Measurements from ENCODE around the gene ZGPAT.

- no peak for TF ChIP-seq GATA2 (IDR thresholded peaks at IDR 0.05; ENCODE audit: low read depth, low read length)
- no peak for TF ChIP-seq GATA3 (IDR thresholded peaks at IDR 0.05; ENCODE audit: low read depth, low read length)
Measured at GRCh38 chr20:63768591-63769515, 61.0 kb downstream of the ZGPAT start.

All from SH-SY5Y (cell line).